DMS53 treated with DMSO at 0.1 percent for 48 hours (cell line): Measurements from ENCODE around the gene CD1B.
"Not testable (repeated sequence)": the region's sequence is repeated elsewhere in the genome, so short reads cannot be mapped to it uniquely, and the experiment has no call there.

Source experiments
- DNase-seq: peaks from one replicate; lab custom pipeline; 2025; ENCODE audit not compliant: unreplicated experiment; lab: John Stamatoyannopoulos, UW

CD1B gene

DNA sequence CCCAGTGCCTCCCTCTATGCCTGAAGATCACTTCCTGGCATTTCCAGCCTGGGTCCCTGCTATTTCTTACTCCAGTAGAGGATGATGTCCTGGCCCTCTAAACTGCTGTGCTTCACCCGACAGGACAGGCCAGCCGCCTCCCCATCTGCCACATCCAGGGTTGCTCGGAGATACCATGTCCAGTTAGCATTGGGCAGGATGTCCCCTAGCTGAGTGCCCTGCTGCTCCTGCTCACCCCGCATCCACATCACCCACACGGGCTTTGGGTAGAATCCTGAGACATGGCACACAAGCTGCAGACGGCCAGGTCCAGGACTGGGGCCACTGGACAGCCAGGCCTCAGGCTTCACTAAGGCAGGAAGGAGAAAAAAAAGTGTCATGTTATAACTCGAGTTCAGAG lies 2.0 kb downstream of the CD1B start:
- no peak for DNase-seq

DNA sequence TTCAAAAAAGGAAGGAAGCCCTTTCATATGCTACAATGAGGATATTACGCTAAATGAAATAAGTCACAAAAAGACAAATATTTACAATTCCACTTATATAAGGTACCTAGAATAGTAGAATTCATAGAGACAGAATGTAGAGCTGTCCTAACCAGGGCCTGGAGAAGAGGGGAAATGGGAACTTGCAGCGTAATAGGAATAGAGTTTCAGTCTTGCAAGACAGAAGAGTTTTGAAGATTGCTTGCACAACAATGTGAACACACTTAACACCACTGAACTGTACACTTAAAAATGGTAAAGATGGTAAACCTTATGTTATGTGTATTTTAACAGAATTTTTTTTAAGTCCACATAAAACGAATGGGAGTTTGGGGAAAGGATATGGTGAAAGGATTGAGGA lies 2.9 kb downstream of the CD1B start:
- DNase-seq, result no peak

DNA sequence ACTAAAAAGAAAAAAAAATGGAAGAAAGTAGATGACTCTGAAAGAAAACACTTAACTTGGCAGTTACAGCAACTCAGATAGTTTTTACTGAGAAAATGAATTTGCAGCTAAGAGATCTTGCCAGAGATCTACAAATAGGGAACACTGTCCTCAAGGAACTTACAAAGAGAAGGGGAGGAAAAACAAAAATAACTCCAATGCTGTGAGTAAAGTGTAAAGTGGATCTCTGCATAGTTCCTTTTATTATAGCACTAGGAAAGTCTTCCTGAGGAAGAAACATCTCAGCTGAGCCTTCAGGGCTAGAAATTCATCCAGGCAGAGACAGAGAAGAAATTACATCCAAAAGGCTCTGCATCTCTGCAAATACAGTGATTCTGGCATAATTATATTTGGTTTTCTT lies 3.9 kb downstream of the CD1B start:
- DNase-seq, result no peak

DNA sequence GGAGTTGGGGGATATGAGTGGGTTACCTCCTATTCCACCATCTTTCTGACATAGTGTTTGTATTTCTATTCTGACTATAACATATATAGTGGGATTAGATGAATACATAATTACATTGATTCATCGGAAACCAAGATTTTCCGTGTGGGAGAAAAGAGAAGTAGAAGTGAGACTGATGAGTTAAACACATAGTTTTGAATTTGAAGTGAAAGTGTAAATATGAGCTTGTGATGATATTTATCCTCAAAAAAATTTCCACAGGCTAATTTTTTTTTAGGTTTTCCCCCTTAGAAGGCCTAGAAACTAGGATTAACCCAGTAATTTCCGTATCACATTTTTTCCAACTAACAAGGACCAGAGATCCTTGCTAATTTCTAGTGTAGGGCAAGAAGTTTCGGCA lies 6.9 kb downstream of the CD1B start:
- DNase-seq, result no peak

DNA sequence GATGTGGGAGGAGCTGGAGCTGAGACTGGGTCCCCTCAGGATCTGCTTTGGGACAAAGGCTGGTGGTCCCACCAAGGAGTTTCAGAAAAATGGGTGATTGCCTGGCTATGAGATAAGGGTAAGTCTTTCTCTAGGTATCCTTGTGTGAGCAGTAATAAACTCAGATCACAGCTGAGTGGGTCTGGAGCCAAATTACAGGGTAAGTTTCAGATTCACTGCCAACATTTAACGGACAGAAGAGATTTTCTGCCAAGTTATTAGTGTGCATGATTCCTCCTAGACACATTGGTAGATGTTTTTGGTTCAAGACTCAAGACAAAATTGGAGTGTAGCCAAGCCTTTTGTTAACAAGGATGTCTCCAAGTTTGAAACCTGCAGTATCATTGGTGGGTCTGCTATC lies 7.5 kb downstream of the CD1B start:
- no peak for DNase-seq

DNA sequence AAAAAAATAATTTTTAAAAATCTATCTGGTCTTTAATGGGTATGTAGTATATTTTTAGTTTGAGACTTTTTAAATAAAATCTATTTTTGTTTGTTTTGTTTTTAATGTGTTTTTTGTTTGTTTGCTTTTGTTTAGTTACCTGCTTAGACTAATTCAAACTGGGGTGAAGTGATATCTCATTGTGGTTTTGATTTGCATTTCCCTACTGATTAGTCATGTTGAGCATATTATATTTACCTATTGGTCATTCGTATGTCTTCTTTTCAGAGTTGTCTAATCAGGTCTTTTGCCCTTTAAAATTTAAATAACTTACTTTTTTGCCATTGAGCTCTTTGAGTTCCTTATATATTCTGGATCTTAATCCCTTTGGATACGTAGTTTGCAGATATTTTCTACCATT lies 20.3 kb downstream of the CD1B start:
- no peak for DNase-seq

DNA sequence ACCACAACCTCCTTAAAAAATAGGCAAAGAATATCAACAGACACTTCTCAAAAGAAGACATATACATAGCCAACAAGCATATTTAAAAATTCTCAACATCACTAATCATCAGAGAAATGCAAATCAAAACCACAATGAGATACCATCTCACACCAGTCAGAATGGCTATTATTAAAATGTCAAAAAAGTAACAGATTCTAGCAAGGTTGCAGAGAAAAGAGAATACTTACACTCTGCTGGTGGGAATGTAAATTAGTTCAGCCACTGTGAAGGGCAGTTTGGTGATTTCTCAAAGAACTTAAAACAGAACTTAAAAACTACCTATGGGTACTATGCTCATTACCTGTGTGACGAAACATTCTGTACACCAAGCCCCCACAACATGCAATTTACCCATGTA lies 20.7 kb downstream of the CD1B start:
- no peak for DNase-seq

DNA sequence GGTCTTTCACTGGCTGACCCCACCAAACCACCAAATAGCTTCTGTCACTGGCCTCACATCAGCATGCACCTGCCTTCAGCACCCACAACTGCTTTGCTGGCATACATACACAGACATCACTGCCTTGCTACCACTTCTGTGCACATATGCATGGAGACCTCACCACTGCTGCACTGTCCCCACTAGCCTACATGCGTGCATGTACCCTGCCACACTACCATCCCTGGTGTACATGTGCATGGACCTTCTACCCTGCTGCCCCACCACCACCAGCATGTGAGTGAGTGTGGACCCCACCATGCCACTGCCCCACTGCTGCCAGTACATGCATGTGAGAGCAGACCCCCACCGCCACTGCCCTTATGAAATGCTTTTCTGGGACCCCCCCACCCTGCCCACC lies 35.5 kb downstream of the CD1B start:
- DNase-seq, result no peak

DNA sequence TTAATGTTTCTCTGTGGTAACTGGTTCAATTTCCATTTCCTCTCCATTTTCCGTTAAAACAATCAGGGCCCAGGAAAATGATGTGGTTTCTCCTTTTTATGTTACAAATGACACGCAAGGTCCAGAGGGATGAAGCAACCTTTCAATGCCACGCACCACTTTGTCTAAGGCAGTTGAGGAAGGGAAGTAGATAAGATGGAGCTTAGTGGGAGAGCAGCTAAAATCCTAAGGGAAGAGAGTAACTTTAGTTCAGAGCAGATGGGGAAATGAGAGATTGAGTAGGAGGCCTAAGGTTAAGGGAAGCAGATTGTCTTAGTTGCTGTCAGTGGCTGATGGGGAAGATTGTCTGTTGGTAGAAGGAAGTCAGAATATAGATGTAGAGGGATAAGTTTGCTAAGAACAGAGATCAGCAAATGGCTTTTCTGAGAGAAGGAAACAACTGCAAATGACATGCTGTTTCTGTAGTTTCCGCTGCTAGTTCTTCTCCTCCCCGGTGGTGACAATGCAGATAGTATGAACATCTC lies 40.9 kb downstream of the CD1B start:
- DNase-seq, result no peak

DNA sequence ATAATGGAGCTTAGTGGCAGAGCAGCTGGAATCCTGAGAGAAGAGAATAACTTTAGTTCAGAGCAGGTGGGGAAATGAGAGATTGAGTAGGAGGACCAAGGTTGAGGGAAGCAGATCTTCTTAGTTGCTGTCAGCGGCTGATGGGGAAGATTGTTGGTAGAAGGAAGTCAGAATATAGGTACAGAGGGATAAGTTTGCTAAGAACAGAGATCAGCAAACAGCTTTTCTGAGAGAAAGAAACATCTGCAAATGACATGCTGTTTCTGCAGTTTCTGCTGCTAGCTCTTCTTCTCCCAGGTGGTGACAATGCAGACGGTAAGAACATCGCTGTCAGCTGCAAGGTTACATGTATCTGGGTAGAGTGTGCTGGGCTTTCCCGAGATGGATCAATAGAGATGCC lies 41.5 kb downstream of the CD1B start, which contains the start of gene CD1C:
Gene CD1C (plus strand): TSS at position 113 of the 400 bp plus-strand sequence. CDS start 142 bp downstream, at position 255.
- DNase-seq, result no peak

DNA sequence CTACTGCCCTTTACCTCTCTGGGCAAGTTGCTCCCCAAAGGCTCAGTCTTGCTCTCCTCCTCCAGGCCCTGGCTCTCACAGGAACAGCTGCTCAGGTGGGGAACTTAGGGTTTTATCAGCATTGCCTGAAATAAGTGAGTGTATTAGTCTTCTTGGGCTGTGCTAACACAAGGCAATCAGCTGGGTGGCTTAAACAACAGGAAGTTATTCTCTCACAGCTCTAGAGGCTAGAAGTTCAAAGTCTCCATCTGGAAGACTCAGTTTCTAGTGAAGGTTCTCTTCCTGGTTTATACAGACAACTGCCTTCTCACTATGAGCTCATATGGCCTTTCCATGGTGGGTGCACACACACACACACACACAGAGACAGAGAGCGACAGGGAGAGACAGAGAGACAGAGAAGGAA lies 44.4 kb downstream of the CD1B start:
- no peak for DNase-seq

DNA sequence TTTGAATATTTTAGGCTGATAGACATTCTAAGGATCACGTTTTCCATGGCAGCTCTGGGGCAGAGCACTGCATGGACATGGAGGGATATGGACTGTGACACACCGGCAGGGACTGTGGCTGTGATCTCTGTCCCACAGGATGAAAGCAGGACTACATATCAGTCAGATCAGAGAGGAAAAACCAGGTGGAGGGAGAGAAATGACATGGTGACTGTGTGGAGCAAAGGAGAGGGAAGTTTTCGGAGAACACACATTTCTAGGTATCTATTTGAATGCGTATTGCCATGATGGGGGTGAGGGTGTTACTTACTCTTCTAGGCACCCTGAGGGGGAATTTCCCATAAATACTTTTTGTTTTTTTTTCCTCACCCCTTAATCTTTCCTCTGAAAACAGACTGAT lies 44.8 kb downstream of the CD1B start:
- no peak for DNase-seq

DNA sequence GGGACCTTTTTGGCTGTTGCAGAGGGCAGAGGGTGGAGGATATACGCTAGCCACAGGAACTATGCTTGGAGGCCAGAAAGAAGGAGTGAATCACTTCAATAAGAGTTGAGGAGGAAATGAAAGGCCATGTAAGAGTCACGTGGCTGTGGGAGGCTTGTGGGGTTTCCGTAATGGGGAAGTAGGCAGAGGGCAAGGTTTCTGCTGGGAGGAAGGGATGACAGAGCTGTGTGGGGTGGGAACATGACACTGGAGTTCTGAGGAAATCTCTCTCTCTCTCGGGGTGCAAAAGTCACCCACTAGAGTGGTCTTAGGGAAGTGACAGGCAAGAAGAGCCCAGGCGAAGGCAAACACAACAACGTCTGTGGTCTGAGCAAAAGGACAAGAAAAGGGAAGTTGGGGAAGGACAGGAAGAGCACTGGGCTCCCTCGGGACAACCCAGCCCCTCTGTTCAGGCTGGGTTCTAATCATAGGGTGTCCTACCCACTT lies 45.5 kb downstream of the CD1B start:
- DNase-seq, result no peak

DNA sequence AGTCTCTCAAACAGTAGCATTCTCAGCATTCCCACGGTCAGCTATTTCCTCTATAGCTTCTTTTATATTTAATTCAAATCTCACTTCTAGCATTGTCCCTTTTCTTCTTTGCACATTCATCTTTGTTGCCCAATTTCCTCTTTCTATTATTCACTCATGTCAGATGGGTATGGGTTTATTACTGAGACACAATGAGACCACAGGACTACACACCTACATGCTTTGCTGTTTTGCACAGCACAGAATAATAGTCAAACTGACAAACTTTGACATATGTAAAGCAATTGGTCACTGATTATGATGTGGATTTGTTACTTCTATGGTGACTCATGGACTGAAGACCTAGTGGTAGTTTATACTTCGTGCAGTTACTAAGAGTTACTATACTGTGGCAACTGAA lies 47.4 kb downstream of the CD1B start:
- DNase-seq, result no peak

DNA sequence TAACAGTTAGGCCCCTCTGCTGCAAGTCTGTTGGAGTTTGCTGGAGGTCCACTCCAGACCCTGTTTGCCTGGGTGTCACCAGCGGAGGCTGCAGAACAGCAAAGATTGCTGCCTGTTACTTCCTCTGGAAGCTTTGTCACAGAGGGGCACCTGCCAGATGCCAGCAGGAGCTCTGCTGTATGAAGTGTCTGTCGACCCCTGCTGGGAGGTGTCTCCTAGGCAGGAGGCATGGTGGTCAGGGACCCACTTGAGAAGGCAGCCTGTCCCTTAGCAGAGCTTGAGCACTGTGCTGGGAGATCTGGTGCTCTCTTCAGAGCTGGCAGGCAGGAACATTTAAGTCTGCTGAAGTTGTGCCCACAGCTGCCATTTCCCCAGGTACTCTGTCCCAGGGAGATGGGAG lies 48.9 kb downstream of the CD1B start:
- not testable (repeated sequence) for DNase-seq
